ENCODE data around the gene ZNF263. TPM values are rescaled to one million over a fixed set of nuclear protein-coding genes. Genes with fewer than 3 reads are reported as not detected.

The ZNF263 gene
- total RNA-seq, 1 donor from 2014 or later = 34.0 TPM

DNA sequence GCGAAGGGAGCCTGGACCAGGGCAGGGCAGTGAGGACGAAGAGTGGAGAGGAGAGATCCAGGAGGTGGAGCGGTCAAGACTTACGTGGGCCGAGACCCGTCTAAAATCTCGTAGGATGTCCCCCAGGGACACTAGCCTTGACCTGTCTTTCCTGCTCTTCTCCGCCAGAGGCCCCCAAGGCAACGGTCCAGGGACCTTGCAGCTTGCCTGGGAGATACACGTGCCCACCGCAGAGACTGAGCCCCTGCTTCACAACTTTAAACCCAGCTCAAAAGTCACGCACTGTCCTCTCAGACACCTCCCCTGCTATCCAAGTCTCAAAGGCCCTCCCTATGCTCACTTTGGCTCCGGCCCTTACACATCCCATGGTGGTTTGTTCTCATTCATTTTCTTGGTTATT, 12.5 kb downstream of the ZNF263 start:
- TF ChIP-seq, protein P1, sequence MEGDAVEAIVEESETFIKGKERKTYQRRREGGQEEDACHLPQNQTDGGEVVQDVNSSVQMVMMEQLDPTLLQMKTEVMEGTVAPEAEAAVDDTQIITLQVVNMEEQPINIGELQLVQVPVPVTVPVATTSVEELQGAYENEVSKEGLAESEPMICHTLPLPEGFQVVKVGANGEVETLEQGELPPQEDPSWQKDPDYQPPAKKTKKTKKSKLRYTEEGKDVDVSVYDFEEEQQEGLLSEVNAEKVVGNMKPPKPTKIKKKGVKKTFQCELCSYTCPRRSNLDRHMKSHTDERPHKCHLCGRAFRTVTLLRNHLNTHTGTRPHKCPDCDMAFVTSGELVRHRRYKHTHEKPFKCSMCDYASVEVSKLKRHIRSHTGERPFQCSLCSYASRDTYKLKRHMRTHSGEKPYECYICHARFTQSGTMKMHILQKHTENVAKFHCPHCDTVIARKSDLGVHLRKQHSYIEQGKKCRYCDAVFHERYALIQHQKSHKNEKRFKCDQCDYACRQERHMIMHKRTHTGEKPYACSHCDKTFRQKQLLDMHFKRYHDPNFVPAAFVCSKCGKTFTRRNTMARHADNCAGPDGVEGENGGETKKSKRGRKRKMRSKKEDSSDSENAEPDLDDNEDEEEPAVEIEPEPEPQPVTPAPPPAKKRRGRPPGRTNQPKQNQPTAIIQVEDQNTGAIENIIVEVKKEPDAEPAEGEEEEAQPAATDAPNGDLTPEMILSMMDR (conservative IDR thresholded peaks at IDR 0.05) = no peak
- Mint-ChIP-seq H3K4me1 (no peaks in the 10 kb centered on the region), H3K27ac (ENCODE audit: unreplicated experiment) (no peak overlapping the region), H3K36me3 (ENCODE audit: low read depth) (peaks cover 81% of the 10 kb centered on the region), H3K4me3 (peak overlapping the region; percentile 11), H3K27me3 (ENCODE audit: low read depth) (no peaks in the 10 kb centered on the region), H3K9me3 (peaks cover 49% of the 10 kb centered on the region)
- no peak for DNase-seq (ENCODE audit: low read depth, low spot score)

DNA sequence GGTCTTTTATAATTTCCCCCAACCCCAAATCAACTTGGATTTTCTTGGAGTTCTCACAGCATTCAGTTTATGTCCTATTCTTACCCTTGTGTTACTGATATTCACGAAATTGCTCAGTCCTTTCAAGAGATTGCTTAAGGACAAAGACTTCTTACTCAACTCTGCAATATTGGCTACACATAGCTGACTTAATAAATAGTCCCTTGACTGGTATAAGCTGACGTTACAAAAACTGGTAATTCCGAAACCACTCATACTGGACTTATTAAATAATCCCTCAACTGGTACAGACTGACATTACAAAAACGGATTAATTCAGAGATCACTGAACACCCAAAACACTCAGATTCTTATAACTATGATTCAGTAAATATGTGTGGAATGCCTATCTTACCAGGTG, 21.1 kb downstream of the ZNF263 start:
- TF ChIP-seq, protein P1 (conservative IDR thresholded peaks at IDR 0.05) = no peak
- peaks cover 69% of the 10 kb centered on the region for H3K36me3 Mint-ChIP-seq (ENCODE audit: low read depth)
- H3K27me3 Mint-ChIP-seq (ENCODE audit: low read depth) = no peaks in the 10 kb centered on the region
- no peak for DNase-seq (ENCODE audit: low read depth, low spot score)
- peaks cover 37% of the 10 kb centered on the region for H3K9me3 Mint-ChIP-seq
- H3K4me1 Mint-ChIP-seq = peaks cover 9% of the 10 kb centered on the region
- H3K27ac Mint-ChIP-seq (ENCODE audit: unreplicated experiment) = peak overlapping the region; percentile 94
- H3K4me3 Mint-ChIP-seq = peak overlapping the region; percentile 85

DNA sequence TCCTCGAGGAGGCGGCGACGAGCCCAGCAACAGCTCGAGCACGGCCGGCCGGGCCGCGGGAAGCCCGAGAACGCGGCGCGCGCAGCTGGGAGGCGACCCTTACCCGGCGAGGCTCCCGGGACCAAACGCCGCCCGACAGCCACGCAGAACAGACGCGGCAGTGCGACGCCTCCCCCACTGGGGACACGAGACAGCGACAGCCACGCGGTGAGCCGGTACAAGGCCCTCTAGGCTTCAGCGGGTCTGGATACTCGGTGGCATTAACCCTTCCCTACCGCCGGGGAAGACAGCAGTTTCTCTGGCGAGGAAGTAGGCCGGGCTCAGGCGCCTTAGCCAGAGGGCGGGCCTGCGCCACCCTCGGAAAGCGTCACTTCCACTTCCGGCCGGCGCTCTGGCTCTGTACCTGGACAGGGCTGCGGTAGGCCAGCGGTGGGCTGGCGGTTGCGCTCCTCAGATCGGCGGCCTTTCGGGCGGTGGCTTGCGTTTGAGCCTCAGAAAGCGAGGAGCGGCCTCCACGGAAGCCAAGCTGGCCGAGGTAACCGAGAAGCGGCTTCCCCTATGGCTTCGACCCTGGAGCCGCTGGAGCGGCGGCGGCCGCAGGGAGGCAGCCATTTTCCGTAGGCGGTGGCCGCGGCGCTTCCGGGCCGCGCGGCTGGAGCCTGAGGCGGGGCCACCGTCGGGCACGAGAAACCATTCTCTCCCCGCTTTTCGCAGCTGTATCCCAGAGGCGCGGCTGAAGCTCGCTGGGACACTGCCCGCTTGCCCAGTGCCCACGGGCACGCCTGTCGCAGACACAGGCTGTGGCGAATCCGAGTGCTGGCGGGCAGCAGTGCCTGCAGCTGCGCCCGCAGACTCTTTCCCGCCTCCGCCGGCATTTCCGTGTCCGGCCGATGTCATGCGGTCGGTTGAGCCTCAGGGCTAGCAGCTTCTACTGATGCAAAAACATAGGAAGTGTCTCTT, 22.1 kb downstream of the ZNF263 start, which contains the start of the genes TIGD7 and ZNF75A:
TIGD7 (minus strand) TSS at position 322 of the 960 bp plus-strand sequence. CDS start 4,816 bp downstream, outside the sequence.
ZNF75A (plus strand) TSS at position 389 of the 960 bp plus-strand sequence. CDS start 2,932 bp downstream, outside the sequence.
- Mint-ChIP-seq H3K4me3 (peak within 1 kb of the TSS; percentile 85), H3K27ac (ENCODE audit: unreplicated experiment) (peak within 1 kb of the TSS; percentile 94), H3K27me3 (ENCODE audit: low read depth) (no peaks in the 10 kb centered on the region), H3K4me1 (peaks cover 9% of the 10 kb centered on the region), H3K9me3 (peaks cover 30% of the 10 kb centered on the region), H3K36me3 (ENCODE audit: low read depth) (peaks cover 69% of the 10 kb centered on the region)
- TF ChIP-seq, protein P1 (conservative IDR thresholded peaks at IDR 0.05) = peak; percentile 17
- DNase-seq (ENCODE audit: low read depth, low spot score) = peak; percentile 69

DNA sequence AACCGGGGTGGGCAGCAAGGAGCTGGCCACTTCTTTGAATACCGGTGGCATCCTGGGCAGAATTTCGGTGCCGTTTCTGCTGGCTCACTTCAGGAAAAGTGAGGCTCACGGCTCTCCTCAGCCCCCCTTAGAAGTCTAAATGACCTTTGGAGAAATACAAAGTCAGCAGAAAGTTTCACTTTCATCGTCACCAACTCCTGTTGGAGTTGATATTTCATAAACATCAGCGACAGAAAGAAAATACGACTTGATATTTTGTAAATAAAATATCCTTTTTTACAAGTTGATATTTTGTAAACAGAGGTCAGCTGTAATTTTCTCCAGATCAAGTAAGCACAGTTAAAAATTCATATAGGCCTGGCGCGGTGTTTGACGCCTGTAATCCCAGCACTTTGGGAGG, 22.8 kb downstream of the ZNF263 start:
- H3K27ac Mint-ChIP-seq (ENCODE audit: unreplicated experiment) = no peak overlapping the region
- TF ChIP-seq, protein P1 (conservative IDR thresholded peaks at IDR 0.05) = no peak
- peak overlapping the region; percentile 85 for H3K4me3 Mint-ChIP-seq
- no peak for DNase-seq (ENCODE audit: low read depth, low spot score)
- no peaks in the 10 kb centered on the region for H3K27me3 Mint-ChIP-seq (ENCODE audit: low read depth)
- peaks cover 9% of the 10 kb centered on the region for H3K4me1 Mint-ChIP-seq
- peaks cover 69% of the 10 kb centered on the region for H3K36me3 Mint-ChIP-seq (ENCODE audit: low read depth)
- H3K9me3 Mint-ChIP-seq = peaks cover 24% of the 10 kb centered on the region

DNA sequence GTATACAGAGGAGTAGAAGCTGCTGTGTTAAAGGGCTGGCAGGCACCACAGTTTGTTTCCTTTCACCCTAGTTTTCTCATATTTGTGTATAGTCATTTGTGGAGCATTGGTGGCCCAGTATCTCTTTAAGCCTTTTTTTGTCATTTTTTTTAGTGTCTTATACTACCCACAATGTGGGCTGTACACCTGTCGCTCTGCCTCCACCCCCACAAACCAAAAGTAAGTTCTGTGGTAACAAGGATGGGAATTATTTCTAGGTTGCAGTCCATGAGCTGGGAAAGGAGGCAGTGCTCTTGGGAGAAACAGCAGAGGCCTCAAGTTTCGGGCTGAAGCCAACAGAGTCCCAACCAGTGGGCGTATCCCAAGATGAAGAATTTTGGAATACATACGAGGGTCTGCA, 28.2 kb downstream of the ZNF263 start:
- no peak for DNase-seq (ENCODE audit: low read depth, low spot score)
- H3K27ac Mint-ChIP-seq (ENCODE audit: unreplicated experiment) = no peak overlapping the region
- H3K9me3 Mint-ChIP-seq = peaks cover 42% of the 10 kb centered on the region
- H3K4me1 Mint-ChIP-seq = no peaks in the 10 kb centered on the region
- H3K4me3 Mint-ChIP-seq = peak overlapping the region; percentile 51
- TF ChIP-seq, protein P1 (conservative IDR thresholded peaks at IDR 0.05) = no peak
- H3K27me3 Mint-ChIP-seq (ENCODE audit: low read depth) = no peaks in the 10 kb centered on the region
- H3K36me3 Mint-ChIP-seq (ENCODE audit: low read depth) = peaks cover 90% of the 10 kb centered on the region

Data from neural crest cell (in vitro differentiated cells).